H1 (cell line): Measurements from ENCODE around the gene TTC34.

Experiments used
- BACH1 ChIP-seq: IDR thresholded peaks from 2 replicates; pipeline ENCODE4 v1.6.1; 2012; ENCODE audit warnings: low read length, improper control_type of control experiment
- CEBPB ChIP-seq: IDR thresholded peaks from 2 replicates; pipeline ENCODE4 v1.6.1; 2012; ENCODE audit warnings: low read depth, low read length
- FOSL1 ChIP-seq: IDR thresholded peaks from 2 replicates; pipeline ENCODE4 v1.6.1; 2011; ENCODE audit warnings: mild to moderate bottlenecking, low read depth, low read length, moderate library complexity; ENCODE audit not compliant: insufficient read depth
- POLR2A ChIP-seq, 2 experiments: IDR thresholded peaks; 1 replicate in 1 of 2; 2 replicates in 1 of 2; pipeline ENCODE4 v1.6.1; 2011; ENCODE audit warnings: low read depth in 2 of 2, low read length in 2 of 2, mild to moderate bottlenecking in 2 of 2; ENCODE audit errors: control extremely low read depth in 1 of 2
- SUZ12 ChIP-seq: fragments of 200-600 bp; sonication (generic); IDR thresholded peaks from 2 replicates; pipeline ENCODE4 v1.6.1; 2012; ENCODE audit warnings: mild to moderate bottlenecking, inconsistent platforms, low read length, moderate library complexity, mixed read lengths
- YY1 ChIP-seq: IDR thresholded peaks from 2 replicates; pipeline ENCODE4 v1.6.1; 2011; ENCODE audit warnings: low read depth, mild to moderate bottlenecking, low read length
- TF ChIP-seq, protein P1 (sequence below), 3 experiments: IDR thresholded peaks; 1 replicate in 2 of 3; 2 replicates in 1 of 3; pipeline versions ENCODE4 v1.5.1 to v1.6.1; 2011; ENCODE audit warnings: low read length in 3 of 3, mild to moderate bottlenecking in 3 of 3, inconsistent platforms in 2 of 3, low read depth in 1 of 3, moderate library complexity in 1 of 3; ENCODE audit not compliant: insufficient read depth in 1 of 3; ENCODE audit errors: control extremely low read depth in 1 of 3

DNA sequence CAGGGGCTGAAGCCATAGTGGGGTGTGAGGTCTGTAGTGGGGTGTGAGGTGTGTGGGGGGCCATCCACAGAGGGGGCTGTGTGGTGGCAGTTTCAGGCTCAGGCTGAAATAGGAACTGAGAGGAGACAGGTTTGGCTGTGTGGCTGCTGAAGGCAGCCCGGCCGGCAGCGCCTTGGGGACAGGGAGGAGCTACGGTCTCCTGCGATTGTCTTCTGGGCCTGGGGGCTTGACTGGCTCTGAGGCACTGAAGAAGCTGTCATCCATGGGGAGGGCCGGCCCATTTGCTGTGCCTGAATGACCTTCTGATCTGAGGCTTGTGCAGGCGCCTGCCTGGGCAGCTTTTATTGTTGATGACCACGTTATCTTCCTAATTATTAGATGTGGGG lies 10.0 kb upstream of the TTC34 start:
- TF ChIP-seq, protein P1, sequence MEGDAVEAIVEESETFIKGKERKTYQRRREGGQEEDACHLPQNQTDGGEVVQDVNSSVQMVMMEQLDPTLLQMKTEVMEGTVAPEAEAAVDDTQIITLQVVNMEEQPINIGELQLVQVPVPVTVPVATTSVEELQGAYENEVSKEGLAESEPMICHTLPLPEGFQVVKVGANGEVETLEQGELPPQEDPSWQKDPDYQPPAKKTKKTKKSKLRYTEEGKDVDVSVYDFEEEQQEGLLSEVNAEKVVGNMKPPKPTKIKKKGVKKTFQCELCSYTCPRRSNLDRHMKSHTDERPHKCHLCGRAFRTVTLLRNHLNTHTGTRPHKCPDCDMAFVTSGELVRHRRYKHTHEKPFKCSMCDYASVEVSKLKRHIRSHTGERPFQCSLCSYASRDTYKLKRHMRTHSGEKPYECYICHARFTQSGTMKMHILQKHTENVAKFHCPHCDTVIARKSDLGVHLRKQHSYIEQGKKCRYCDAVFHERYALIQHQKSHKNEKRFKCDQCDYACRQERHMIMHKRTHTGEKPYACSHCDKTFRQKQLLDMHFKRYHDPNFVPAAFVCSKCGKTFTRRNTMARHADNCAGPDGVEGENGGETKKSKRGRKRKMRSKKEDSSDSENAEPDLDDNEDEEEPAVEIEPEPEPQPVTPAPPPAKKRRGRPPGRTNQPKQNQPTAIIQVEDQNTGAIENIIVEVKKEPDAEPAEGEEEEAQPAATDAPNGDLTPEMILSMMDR (IDR thresholded peaks at IDR 0.05; ENCODE audit: control extremely low read depth in 1 of 3, insufficient read depth in 1 of 3, low read depth in 1 of 3, low read length in 3 of 3): no peak
- TF ChIP-seq CEBPB: no peak
- no peak for TF ChIP-seq FOSL1
- TF ChIP-seq POLR2A (IDR thresholded peaks at IDR 0.05; ENCODE audit: control extremely low read depth in 1 of 2, low read depth in 2 of 2, low read length in 2 of 2): no peak
- TF ChIP-seq YY1: no peak
- TF ChIP-seq BACH1: no peak
- no peak for TF ChIP-seq SUZ12
